Measurements from ENCODE around the gene MOK. TPM values are rescaled to one million over a fixed set of nuclear protein-coding genes. Genes with fewer than 3 reads are reported as not detected.

The MOK gene
- total and polyA plus RNA-seq, 2 of the 4 experiments (the other 2 are of a cell fraction), result 16.8 to 48.5 TPM

GRCh38 chr14:102279282-102279681 is 25.7 kb downstream of the MOK start (continued):
- TF ChIP-seq ELK1 (IDR thresholded peaks at IDR 0.05; ENCODE audit: borderline replicate concordance, low read depth, low read length), result no peak
- TF ChIP-seq RFX5 (IDR thresholded peaks at IDR 0.05; ENCODE audit: low read depth, low read length), result no peak
- TF ChIP-seq CHD1 (IDR thresholded peaks at IDR 0.05; ENCODE audit: low read depth, low read length), result no peak

GRCh38 chr14:102278631-102278935 is 26.4 kb downstream of the MOK start:
- Histone ChIP-seq H4K91ac (ENCODE audit: insufficient read depth, low read depth, low read length) (peak overlapping the region; percentile 98), H4K20me1 (ENCODE audit: insufficient read depth, low read length) (no peaks in the 10 kb centered on the region), H3K23ac (ENCODE audit: low read depth, low read length) (peak overlapping the region; percentile 89; the same call in 1 of the 2 replicates), H3K4ac (ENCODE audit: low read depth, low read length) (peak overlapping the region; percentile 97), H3K4me1 (ENCODE audit: control insufficient read depth, insufficient read depth, low read length) (peaks cover 12% of the 10 kb centered on the region), H4K8ac (ENCODE audit: low read depth in 2 of 2, low read length in 2 of 2) (peak overlapping the region; percentile 83 to 90), H3K4me3 (ENCODE audit: insufficient read depth, low read depth, low read length) (no peak overlapping the region), H2BK15ac (ENCODE audit: low read depth, low read length) (peak overlapping the region; percentile 99), H3K4me2 (ENCODE audit: low read depth, low read length) (no peak overlapping the region), H2BK5ac (ENCODE audit: low read depth, low read length, poor library complexity, severe bottlenecking) (peak overlapping the region; percentile 98), H2BK120ac (ENCODE audit: low read depth, low read length) (peak overlapping the region; percentile 96), H3K56ac (ENCODE audit: extremely low read depth, insufficient read depth, low read length) (0 out of 2 replicates have a peak overlapping the region, but pooled peaks have one; percentile 91), H3K9me1 (ENCODE audit: insufficient read depth, low read length) (peaks cover 8% of the 10 kb centered on the region), H2AK5ac (ENCODE audit: low read depth, low read length) (peak overlapping the region; percentile 99), H2AFZ (replicated peaks; ENCODE audit: low read length, poor library complexity) (no peak overlapping the region), H2BK20ac (ENCODE audit: low read depth, low read length) (peak overlapping the region; percentile 99), H3K18ac (ENCODE audit: low read depth, low read length) (peak overlapping the region; percentile 52; the same call in 1 of the 2 replicates), H2AK9ac (replicated peaks; ENCODE audit: low read depth, low read length, poor library complexity) (peak overlapping the region; percentile 74), H3K27me3 (ENCODE audit: control insufficient read depth, insufficient read depth, low read length) (no peaks in the 10 kb centered on the region), H3K9me3 (ENCODE audit: control insufficient read depth, insufficient read depth, low read length) (no peaks in the 10 kb centered on the region), H3K27ac (ENCODE audit: insufficient read depth, low read length) (peak overlapping the region; percentile 43; the same call in 1 of the 2 replicates), H3K14ac (replicated peaks; ENCODE audit: low read depth, low read length) (peak overlapping the region; percentile 95), H3K79me1 (ENCODE audit: low read depth in 1 of 2, low read length in 2 of 2) (peaks cover 5 to 17% of the 10 kb centered on the region in 2 experiments; a peak in 3 of 4 replicates), H3K9ac (ENCODE audit: low read depth, low read length) (no peak overlapping the region), H3K36me3 (ENCODE audit: control insufficient read depth, insufficient read depth, low read length) (no peaks in the 10 kb centered on the region), H4K5ac (ENCODE audit: low read depth, low read length) (peak overlapping the region; percentile 65; the same call in 1 of the 2 replicates)
- ChIA-PET CTCF (no interaction called here), POLR2A (ENCODE audit: unreplicated experiment) (no interaction called here)
- TF ChIP-seq RFX5 (IDR thresholded peaks at IDR 0.05; ENCODE audit: low read depth, low read length) (no peak), RAD21 (IDR thresholded peaks at IDR 0.05; ENCODE audit: low read length) (no peak), CHD1 (IDR thresholded peaks at IDR 0.05; ENCODE audit: low read depth, low read length) (no peak), CTCF (conservative IDR thresholded peaks at IDR 0.05; ENCODE audit: low read depth, low read length) (no peak), SMC3 (IDR thresholded peaks at IDR 0.05; ENCODE audit: low read depth, low read length) (no peak), MXI1 (IDR thresholded peaks at IDR 0.05; ENCODE audit: borderline replicate concordance, low read depth, low read length) (no peak), POLR2A (IDR thresholded peaks at IDR 0.05; ENCODE audit: low read depth, low read length) (no peak), RCOR1 (IDR thresholded peaks at IDR 0.05; ENCODE audit: insufficient replicate concordance, low read length) (no peak)
- ATAC-seq (ENCODE audit: low read depth), result no peak
- no TSS peak for BruUV-seq (replicated peaks)
- dilution Hi-C loops (cut with HindIII; ENCODE audit: low sequenced_read_pairs, unreplicated experiment) (no loop called here), intact Hi-C loops (cut with micrococcal nuclease) (no loop called here), in situ Hi-C loops (cut with MboI; ENCODE audit: low sequenced_read_pairs) (no loop called here)
- no peak for DNase-seq
- no CpG with 5 or more reads among the region's 6 CpGs for WGBS, 2 experiments (ENCODE audit: extremely low coverage in 2 of 2, insufficient read length in 1 of 2)
